ENCODE data around the gene KSR1.
"Not testable (repeated sequence)": the region's sequence is repeated elsewhere in the genome, so short reads cannot be mapped to it uniquely, and the experiment has no call there.

KSR1 gene

GRCh38 chr17:27633312-27634025 is 177.2 kb downstream of the KSR1 start:
- DNase-seq (ENCODE audit: low read depth): peak; percentile 18
- H3K4me3 ChIP-seq (ENCODE audit: low read depth, low read length): no peak overlapping the region
- TF ChIP-seq CTCF (conservative IDR thresholded peaks at IDR 0.05; ENCODE audit: low read depth, low read length): no peak

GRCh38 chr17:27634026-27634335 is 177.7 kb downstream of the KSR1 start:
- DNase-seq (ENCODE audit: low read depth): no peak
- no peak overlapping the region for H3K4me3 ChIP-seq (ENCODE audit: low read depth, low read length)
- TF ChIP-seq CTCF (conservative IDR thresholded peaks at IDR 0.05; ENCODE audit: low read depth, low read length): no peak

GRCh38 chr17:27634776-27635175 is 178.5 kb downstream of the KSR1 start:
- no peak overlapping the region for H3K4me3 ChIP-seq (ENCODE audit: low read depth, low read length)
- no peak for TF ChIP-seq CTCF (conservative IDR thresholded peaks at IDR 0.05; ENCODE audit: low read depth, low read length)
- no peak for DNase-seq (ENCODE audit: low read depth)

- H3K4me3 ChIP-seq (ENCODE audit: low read depth, low read length): no peak overlapping the region
- no peak for DNase-seq (ENCODE audit: low read depth)
- no peak for TF ChIP-seq CTCF (conservative IDR thresholded peaks at IDR 0.05; ENCODE audit: low read depth, low read length)
These were observed 179.1 kb downstream of the KSR1 start for GRCh38 chr17:27635275-27635823.

- H3K4me3 ChIP-seq (ENCODE audit: low read depth, low read length): not testable (repeated sequence)
These were observed 179.8 kb downstream of the KSR1 start for GRCh38 chr17:27636005-27636520.

GRCh38 chr17:27637818-27638217 is 181.6 kb downstream of the KSR1 start:
- not testable (repeated sequence) for DNase-seq (ENCODE audit: low read depth); H3K4me3 ChIP-seq (ENCODE audit: low read depth, low read length)

More at GRCh38 chr17:27636005-27636520, 179.8 kb downstream of the KSR1 start:
- not testable (repeated sequence) for DNase-seq (ENCODE audit: low read depth)

- DNase-seq (ENCODE audit: low read depth); H3K4me3 ChIP-seq (ENCODE audit: low read depth, low read length): not testable (repeated sequence)
These were observed 182.2 kb downstream of the KSR1 start for GRCh38 chr17:27638415-27638914.

GRCh38 chr17:27640790-27641189 is 184.5 kb downstream of the KSR1 start:
- no peak overlapping the region for H3K4me3 ChIP-seq (ENCODE audit: low read depth, low read length)
- no peak for TF ChIP-seq CTCF (conservative IDR thresholded peaks at IDR 0.05; ENCODE audit: low read depth, low read length)
- no peak for DNase-seq (ENCODE audit: low read depth)
